SK-N-SH treated with all-trans-retinoic acid at 6 μM for 48 hours (cell line): ENCODE measurements around the gene ANKDD1A.

ENCODE experiments used
- BACH2 ChIP-seq: fragments of 250-450 bp; sonication (Bioruptor Pico); IDR thresholded peaks from 2 replicates; pipeline ENCODE4 v1.9.0; 2021; ENCODE audit warnings: mild to moderate bottlenecking, borderline replicate concordance
- CSDC2 ChIP-seq: fragments of 250-450 bp; sonication (Bioruptor Pico); IDR thresholded peaks from 2 replicates; pipeline ENCODE4 v1.5.0; 2020; ENCODE audit warnings: mild to moderate bottlenecking, moderate library complexity
- ESRRG ChIP-seq: fragments of 250-450 bp; sonication (Bioruptor Pico); IDR thresholded peaks from 2 replicates; pipeline ENCODE4 v1.6.1; 2021; ENCODE audit warnings: mild to moderate bottlenecking
- SNAI2 ChIP-seq: fragments of 250-450 bp; sonication (Bioruptor Pico); IDR thresholded peaks from 2 replicates; pipeline ENCODE4 v1.5.0; 2020; ENCODE audit warnings: mild to moderate bottlenecking, moderate library complexity
- TCF4 ChIP-seq: fragments of 250-450 bp; sonication (Bioruptor Pico); IDR thresholded peaks from 2 replicates; pipeline ENCODE4 v1.8.0; 2021; ENCODE audit warnings: mild to moderate bottlenecking, moderate library complexity, borderline replicate concordance
- ZFP3 ChIP-seq: fragments of 250-450 bp; sonication (Bioruptor Pico); IDR thresholded peaks from 2 replicates; pipeline ENCODE4 v1.5.0; 2020; ENCODE audit warnings: mild to moderate bottlenecking, moderate library complexity
- ZFP30 ChIP-seq: fragments of 450-650 bp; formaldehyde crosslinking; IDR thresholded peaks from 2 replicates; pipeline ENCODE4 v1.5.0; 2022; ENCODE audit warnings: mild to moderate bottlenecking, moderate library complexity
- ZNF565 ChIP-seq: fragments of 450-650 bp; formaldehyde crosslinking; conservative IDR thresholded peaks from 2 replicates; pipeline ENCODE4 v1.5.0; 2020; ENCODE audit warnings: low read depth, mild to moderate bottlenecking, moderate library complexity
- TF ChIP-seq, protein P1 (sequence below): fragments of 250-450 bp; sonication (Bioruptor Pico); IDR thresholded peaks from 2 replicates; pipeline ENCODE4 v1.8.0; 2021; ENCODE audit warnings: low read depth, mild to moderate bottlenecking, moderate library complexity, borderline replicate concordance

GRCh38 chr15:64997066-64997465 is 85.4 kb downstream of the ANKDD1A start:
- TF ChIP-seq CSDC2 (CRISPR knock-in tag), result no peak
- TF ChIP-seq BACH2 (CRISPR knock-in tag), result no peak
- TF ChIP-seq TCF4 (CRISPR knock-in tag), result no peak
- TF ChIP-seq SNAI2 (CRISPR knock-in tag), result no peak
- no peak for TF ChIP-seq ZNF565 (CRISPR knock-in tag)
- TF ChIP-seq ESRRG, result no peak
- TF ChIP-seq, protein P1, sequence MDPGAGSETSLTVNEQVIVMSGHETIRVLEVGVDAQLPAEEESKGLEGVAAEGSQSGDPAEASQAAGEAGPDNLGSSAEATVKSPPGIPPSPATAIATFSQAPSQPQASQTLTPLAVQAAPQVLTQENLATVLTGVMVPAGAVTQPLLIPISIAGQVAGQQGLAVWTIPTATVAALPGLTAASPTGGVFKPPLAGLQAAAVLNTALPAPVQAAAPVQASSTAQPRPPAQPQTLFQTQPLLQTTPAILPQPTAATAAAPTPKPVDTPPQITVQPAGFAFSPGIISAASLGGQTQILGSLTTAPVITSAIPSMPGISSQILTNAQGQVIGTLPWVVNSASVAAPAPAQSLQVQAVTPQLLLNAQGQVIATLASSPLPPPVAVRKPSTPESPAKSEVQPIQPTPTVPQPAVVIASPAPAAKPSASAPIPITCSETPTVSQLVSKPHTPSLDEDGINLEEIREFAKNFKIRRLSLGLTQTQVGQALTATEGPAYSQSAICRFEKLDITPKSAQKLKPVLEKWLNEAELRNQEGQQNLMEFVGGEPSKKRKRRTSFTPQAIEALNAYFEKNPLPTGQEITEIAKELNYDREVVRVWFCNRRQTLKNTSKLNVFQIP (CRISPR knock-in tag), result no peak
- no peak for TF ChIP-seq ZFP3 (CRISPR knock-in tag)
- TF ChIP-seq ZFP30 (CRISPR knock-in tag), result no peak
